H9 (cell line): Measurements from ENCODE around the gene RIMBP2. TPM values are rescaled to one million over a fixed set of nuclear protein-coding genes. Genes with fewer than 3 reads are reported as not detected.

Experiments
- DNase-seq: peaks from one replicate; pipeline ENCODE4 v3.0.0-alpha.2; 2017
- H2AFZ ChIP-seq: one replicate; pipeline ENCODE4 v1.6.1; 2013; ENCODE audit warnings: mild to moderate bottlenecking, low read length, control low read depth, moderate library complexity
- H2AK5ac ChIP-seq: 2 replicates; pipeline ENCODE4 v1.6.1; 2013; ENCODE audit warnings: low read length, control low read depth, mixed read lengths; ENCODE audit not compliant: insufficient read length
- H2BK120ac ChIP-seq: one replicate; pipeline ENCODE4 v1.6.1; 2013; ENCODE audit warnings: low read depth, mild to moderate bottlenecking, low read length, control low read depth, inconsistent platforms; ENCODE audit not compliant: poor library complexity, severe bottlenecking
- H2BK12ac ChIP-seq: 2 replicates; pipeline ENCODE4 v1.6.1; 2013; ENCODE audit warnings: low read length, control low read depth, mixed read lengths, low read depth; ENCODE audit not compliant: insufficient read length
- H2BK15ac ChIP-seq: 2 replicates; pipeline ENCODE4 v1.6.1; 2013; ENCODE audit warnings: low read depth, low read length, control low read depth
- H2BK20ac ChIP-seq: one replicate; pipeline ENCODE4 v1.6.1; 2013; ENCODE audit warnings: low read depth, mild to moderate bottlenecking, low read length, control low read depth, inconsistent platforms; ENCODE audit not compliant: poor library complexity, severe bottlenecking
- H2BK5ac ChIP-seq: 2 replicates; pipeline ENCODE4 v1.6.1; 2013; ENCODE audit warnings: low read length, control low read depth, mixed read lengths; ENCODE audit not compliant: insufficient read length
- H3K14ac ChIP-seq: 2 replicates; pipeline ENCODE4 v1.6.1; 2013; ENCODE audit warnings: low read length, control low read depth; ENCODE audit not compliant: insufficient read depth
- H3K18ac ChIP-seq: 2 replicates; pipeline ENCODE4 v1.6.1; 2013; ENCODE audit warnings: low read depth, mild to moderate bottlenecking, mixed read lengths, low read length, control low read depth; ENCODE audit not compliant: insufficient read length
- H3K23ac ChIP-seq: 2 replicates; pipeline ENCODE4 v1.6.1; 2013; ENCODE audit warnings: low read length, control low read depth, mixed read lengths, low read depth; ENCODE audit not compliant: insufficient read length
- H3K23me2 ChIP-seq: 2 replicates; pipeline ENCODE4 v1.6.1; 2013; ENCODE audit warnings: low read depth, mild to moderate bottlenecking, mixed read lengths, low read length, control low read depth; ENCODE audit not compliant: insufficient read length, poor library complexity, severe bottlenecking
- H3K27ac ChIP-seq: 2 replicates; pipeline ENCODE4 v1.5.1; 2013; ENCODE audit warnings: low read length, control low read depth, mixed read lengths, low read depth; ENCODE audit not compliant: insufficient read length
- H3K27me3 ChIP-seq: 2 replicates; pipeline ENCODE4 v1.6.1; 2013; ENCODE audit warnings: low read length, control low read depth, inconsistent platforms; ENCODE audit not compliant: insufficient read depth
- H3K4ac ChIP-seq: 2 replicates; pipeline ENCODE4 v1.6.1; 2013; ENCODE audit warnings: low read depth, mild to moderate bottlenecking, control low read depth, inconsistent platforms, low read length, moderate library complexity
- H3K4me1 ChIP-seq: 2 replicates; pipeline ENCODE4 v1.6.1; 2013; ENCODE audit warnings: low read length, control low read depth, inconsistent platforms; ENCODE audit not compliant: insufficient read depth
- H3K4me2 ChIP-seq: 2 replicates; pipeline ENCODE4 v1.6.1; 2013; ENCODE audit warnings: low read length, control low read depth, mixed read lengths; ENCODE audit not compliant: insufficient read length, insufficient read depth
- H3K56ac ChIP-seq: 2 replicates; pipeline ENCODE4 v1.6.1; 2013; ENCODE audit warnings: low read depth, mild to moderate bottlenecking, mixed read lengths, low read length, control low read depth; ENCODE audit not compliant: insufficient read length
- H3K79me1 ChIP-seq: 2 replicates; pipeline ENCODE4 v1.6.1; 2013; ENCODE audit warnings: low read depth, mild to moderate bottlenecking, moderate library complexity, low read length, control low read depth, inconsistent platforms; ENCODE audit not compliant: insufficient read depth, poor library complexity, severe bottlenecking
- H3K79me2 ChIP-seq: 2 replicates; pipeline ENCODE4 v1.6.1; 2013; ENCODE audit warnings: low read length, control low read depth, inconsistent platforms; ENCODE audit not compliant: insufficient read depth
- H3K9ac ChIP-seq: 2 replicates; pipeline ENCODE4 v1.6.1; 2013; ENCODE audit warnings: low read length, control low read depth, mixed read lengths; ENCODE audit not compliant: insufficient read length; ENCODE audit errors: extremely low read depth
- H3K9me3 ChIP-seq: one replicate; pipeline ENCODE4 v1.6.1; 2013; ENCODE audit warnings: low read depth, low read length, inconsistent platforms; ENCODE audit not compliant: control insufficient read depth
- H3T11ph ChIP-seq: one replicate; pipeline ENCODE4 v1.6.1; 2013; ENCODE audit warnings: mild to moderate bottlenecking, low read length, control low read depth, inconsistent platforms
- H4K20me1 ChIP-seq: one replicate; pipeline ENCODE4 v1.6.1; 2013; ENCODE audit not compliant: control insufficient read depth, insufficient read length, insufficient read depth
- H4K5ac ChIP-seq: 2 replicates; pipeline ENCODE4 v1.6.1; 2013; ENCODE audit warnings: low read depth, mild to moderate bottlenecking, mixed read lengths, low read length, control low read depth; ENCODE audit not compliant: insufficient read length
- H4K8ac ChIP-seq: replicated peaks from 2 replicates; pipeline ENCODE4 v1.6.1; 2013; ENCODE audit warnings: low read length, control low read depth, mixed read lengths, low read depth; ENCODE audit not compliant: insufficient read length
- H4K91ac ChIP-seq: 2 replicates; pipeline ENCODE4 v1.6.1; 2013; ENCODE audit warnings: low read depth, mild to moderate bottlenecking, moderate library complexity, mixed read lengths, low read length, control low read depth; ENCODE audit not compliant: insufficient read length
- H3K27ac Mint-ChIP-seq, 3 experiments: 2 replicates in 2 of 3; 3 replicates in 1 of 3; pipeline ENCODE4 v1.8.0; 2020 to 2021; ENCODE audit warnings: mixed read lengths in 3 of 3, mild to moderate bottlenecking in 1 of 3, moderate library complexity in 1 of 3
- H3K27me3 Mint-ChIP-seq: 2 replicates; pipeline ENCODE4 v1.8.0; 2021; ENCODE audit warnings: low read depth, mild to moderate bottlenecking, moderate library complexity, mixed read lengths
- H3K36me3 Mint-ChIP-seq, 3 experiments: 2 replicates in 2 of 3; 3 replicates in 1 of 3; pipeline ENCODE4 v1.8.0; 2020 to 2021; ENCODE audit warnings: low read depth in 3 of 3, mixed read lengths in 3 of 3; ENCODE audit not compliant: insufficient read depth in 1 of 3
- H3K4me1 Mint-ChIP-seq, 2 experiments: 2 replicates each; pipeline ENCODE4 v1.8.0; 2020; ENCODE audit warnings: mixed read lengths in 2 of 2
- H3K4me3 Mint-ChIP-seq, 2 experiments: 2 replicates in 1 of 2; 3 replicates in 1 of 2; pipeline ENCODE4 v1.8.0; 2020 to 2021; ENCODE audit warnings: mild to moderate bottlenecking in 2 of 2, mixed read lengths in 2 of 2, moderate library complexity in 1 of 2
- H3K9me3 Mint-ChIP-seq, 2 experiments: 2 replicates in 1 of 2; 3 replicates in 1 of 2; pipeline ENCODE4 v1.8.0; 2020; ENCODE audit warnings: mild to moderate bottlenecking in 2 of 2, mixed read lengths in 2 of 2, moderate library complexity in 1 of 2
- WGBS: extraction: QIAGEN DNeasy Blood & Tissue Kit; methylation state at CpG from one replicate; pipeline ENCODE4 v1.1.7; 2013; ENCODE audit warnings: missing lambda C conversion rate, low lambda C conversion rate, mixed read lengths; ENCODE audit not compliant: insufficient read length; ENCODE audit errors: extremely low coverage; 5-methylcytosine and 5-hydroxymethylcytosine counted together
- total RNA-seq: library from RNA; stranded (reverse); gene quantifications from 2 replicates; pipeline ENCODE4 v1.2.1, GENCODE V29; 2021
- TF ChIP-seq, protein P1 (sequence below): fragments of 200-600 bp; sonication (generic); conservative IDR thresholded peaks from 3 replicates; pipeline ENCODE4 v1.8.0; 2021; ENCODE audit warnings: antibody characterized with exemption, mild to moderate bottlenecking

RIMBP2 gene
- total RNA-seq, 1 experiment from 2014 or later, result 0.70 TPM

DNA sequence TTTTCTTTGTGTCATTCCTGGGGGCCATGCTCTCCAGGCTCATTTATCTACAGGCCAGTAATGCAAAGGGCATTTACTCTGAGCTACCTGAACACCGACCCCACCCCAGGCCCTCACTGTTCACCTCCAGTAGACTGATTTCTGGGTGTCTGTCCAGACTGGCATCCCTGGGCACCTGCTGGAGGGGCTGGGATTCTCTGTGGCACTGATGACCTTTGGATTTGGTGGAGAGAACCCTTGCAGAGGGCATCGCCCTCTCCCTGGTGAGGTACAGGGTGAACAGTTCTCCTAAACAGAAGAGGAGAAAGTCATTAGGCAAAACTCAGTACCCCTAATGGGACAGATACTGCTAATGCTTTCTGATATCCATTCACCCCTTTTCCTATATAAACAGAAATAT lies 27.1 kb upstream of the RIMBP2 start:
- Histone ChIP-seq H3K79me1 (no peaks in the 10 kb centered on the region), H4K5ac (no peak overlapping the region), H3K4ac (no peak overlapping the region), H4K20me1 (no peaks in the 10 kb centered on the region), H3K27ac (no peak overlapping the region), H3K9me3 (no peaks in the 10 kb centered on the region), H2AK5ac (no peak overlapping the region), H2BK20ac (no peak overlapping the region), H3K9ac (no peak overlapping the region), H3K4me2 (no peak overlapping the region), H2BK15ac (no peak overlapping the region), H3K27me3 (no peaks in the 10 kb centered on the region), H2AFZ (no peak overlapping the region), H2BK12ac (no peak overlapping the region), H3K4me1 (0 out of 2 replicates have a peak, but pooled peaks cover 4% of the 10 kb centered on the region), H4K8ac (no peak overlapping the region), H2BK5ac (no peak overlapping the region), H3K23ac (no peak overlapping the region), H3K79me2 (no peaks in the 10 kb centered on the region), H3T11ph (no peak overlapping the region), H3K14ac (no peak overlapping the region), H3K56ac (no peak overlapping the region), H3K18ac (no peak overlapping the region), H4K91ac (no peak overlapping the region), H3K23me2 (no peaks in the 10 kb centered on the region), H2BK120ac (no peak overlapping the region)
- no peaks in the 10 kb centered on the region for H3K36me3 Mint-ChIP-seq
- no peak overlapping the region for H3K27ac Mint-ChIP-seq
- peaks cover 0 to 3% of the 10 kb centered on the region in 2 experiments; a peak in 1 of 4 replicates for H3K4me1 Mint-ChIP-seq
- no peak for DNase-seq
- peaks cover 23% of the 10 kb centered on the region for H3K27me3 Mint-ChIP-seq
- H3K9me3 Mint-ChIP-seq, result peaks cover 2 to 3% of the 10 kb centered on the region in 2 experiments
- WGBS, result no CpG with 5 or more reads among the region's 2 CpGs
- TF ChIP-seq, protein P1, sequence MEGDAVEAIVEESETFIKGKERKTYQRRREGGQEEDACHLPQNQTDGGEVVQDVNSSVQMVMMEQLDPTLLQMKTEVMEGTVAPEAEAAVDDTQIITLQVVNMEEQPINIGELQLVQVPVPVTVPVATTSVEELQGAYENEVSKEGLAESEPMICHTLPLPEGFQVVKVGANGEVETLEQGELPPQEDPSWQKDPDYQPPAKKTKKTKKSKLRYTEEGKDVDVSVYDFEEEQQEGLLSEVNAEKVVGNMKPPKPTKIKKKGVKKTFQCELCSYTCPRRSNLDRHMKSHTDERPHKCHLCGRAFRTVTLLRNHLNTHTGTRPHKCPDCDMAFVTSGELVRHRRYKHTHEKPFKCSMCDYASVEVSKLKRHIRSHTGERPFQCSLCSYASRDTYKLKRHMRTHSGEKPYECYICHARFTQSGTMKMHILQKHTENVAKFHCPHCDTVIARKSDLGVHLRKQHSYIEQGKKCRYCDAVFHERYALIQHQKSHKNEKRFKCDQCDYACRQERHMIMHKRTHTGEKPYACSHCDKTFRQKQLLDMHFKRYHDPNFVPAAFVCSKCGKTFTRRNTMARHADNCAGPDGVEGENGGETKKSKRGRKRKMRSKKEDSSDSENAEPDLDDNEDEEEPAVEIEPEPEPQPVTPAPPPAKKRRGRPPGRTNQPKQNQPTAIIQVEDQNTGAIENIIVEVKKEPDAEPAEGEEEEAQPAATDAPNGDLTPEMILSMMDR, result no peak
- no peak overlapping the region for H3K4me3 Mint-ChIP-seq
